LNCAP (cell line): ENCODE data around the gene ASCC1.

Experiments
- TF ChIP-seq, protein P1 (sequence below): fragments of 450-650 bp; IDR thresholded peaks from 2 replicates; pipeline ENCODE4 v1.5.1; 2017; ENCODE audit warnings: mild to moderate bottlenecking

Gene ASCC1

DNA sequence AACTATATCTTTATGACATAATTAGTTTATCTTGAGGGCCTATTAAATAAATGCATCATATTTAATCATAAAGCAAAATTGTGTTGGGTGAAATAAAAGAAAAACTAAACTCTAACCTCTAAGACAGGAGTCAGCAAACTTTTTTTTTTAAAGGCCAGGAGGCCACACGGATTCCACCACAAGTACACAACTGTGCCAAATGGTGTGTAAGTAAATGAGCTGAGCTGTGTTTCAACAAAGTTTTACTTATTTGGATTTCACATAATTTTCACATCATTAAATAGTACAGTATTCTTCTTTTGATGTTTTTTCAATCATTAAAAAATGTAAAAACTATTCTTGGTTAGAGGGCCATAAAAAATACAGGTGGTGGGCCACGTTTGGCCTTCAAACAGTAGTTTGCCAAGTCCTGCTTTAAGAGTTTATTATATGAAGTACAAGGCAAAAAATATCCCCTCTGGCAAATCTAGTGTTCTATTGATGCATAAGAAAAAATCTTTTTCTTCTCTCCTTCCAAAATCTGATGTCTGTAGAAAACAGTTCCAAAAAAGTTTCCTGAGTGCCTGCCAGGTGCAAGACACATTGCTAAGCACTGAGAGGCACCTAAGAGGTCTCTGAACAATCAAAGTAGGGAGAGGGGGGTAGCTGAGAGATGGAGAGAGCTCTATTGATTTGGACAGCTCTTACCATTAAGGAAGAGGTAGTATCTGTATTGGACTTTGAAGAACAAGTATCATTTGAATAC, 101.2 kb downstream of the ASCC1 start:
- TF ChIP-seq, protein P1, sequence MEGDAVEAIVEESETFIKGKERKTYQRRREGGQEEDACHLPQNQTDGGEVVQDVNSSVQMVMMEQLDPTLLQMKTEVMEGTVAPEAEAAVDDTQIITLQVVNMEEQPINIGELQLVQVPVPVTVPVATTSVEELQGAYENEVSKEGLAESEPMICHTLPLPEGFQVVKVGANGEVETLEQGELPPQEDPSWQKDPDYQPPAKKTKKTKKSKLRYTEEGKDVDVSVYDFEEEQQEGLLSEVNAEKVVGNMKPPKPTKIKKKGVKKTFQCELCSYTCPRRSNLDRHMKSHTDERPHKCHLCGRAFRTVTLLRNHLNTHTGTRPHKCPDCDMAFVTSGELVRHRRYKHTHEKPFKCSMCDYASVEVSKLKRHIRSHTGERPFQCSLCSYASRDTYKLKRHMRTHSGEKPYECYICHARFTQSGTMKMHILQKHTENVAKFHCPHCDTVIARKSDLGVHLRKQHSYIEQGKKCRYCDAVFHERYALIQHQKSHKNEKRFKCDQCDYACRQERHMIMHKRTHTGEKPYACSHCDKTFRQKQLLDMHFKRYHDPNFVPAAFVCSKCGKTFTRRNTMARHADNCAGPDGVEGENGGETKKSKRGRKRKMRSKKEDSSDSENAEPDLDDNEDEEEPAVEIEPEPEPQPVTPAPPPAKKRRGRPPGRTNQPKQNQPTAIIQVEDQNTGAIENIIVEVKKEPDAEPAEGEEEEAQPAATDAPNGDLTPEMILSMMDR: no peak

DNA sequence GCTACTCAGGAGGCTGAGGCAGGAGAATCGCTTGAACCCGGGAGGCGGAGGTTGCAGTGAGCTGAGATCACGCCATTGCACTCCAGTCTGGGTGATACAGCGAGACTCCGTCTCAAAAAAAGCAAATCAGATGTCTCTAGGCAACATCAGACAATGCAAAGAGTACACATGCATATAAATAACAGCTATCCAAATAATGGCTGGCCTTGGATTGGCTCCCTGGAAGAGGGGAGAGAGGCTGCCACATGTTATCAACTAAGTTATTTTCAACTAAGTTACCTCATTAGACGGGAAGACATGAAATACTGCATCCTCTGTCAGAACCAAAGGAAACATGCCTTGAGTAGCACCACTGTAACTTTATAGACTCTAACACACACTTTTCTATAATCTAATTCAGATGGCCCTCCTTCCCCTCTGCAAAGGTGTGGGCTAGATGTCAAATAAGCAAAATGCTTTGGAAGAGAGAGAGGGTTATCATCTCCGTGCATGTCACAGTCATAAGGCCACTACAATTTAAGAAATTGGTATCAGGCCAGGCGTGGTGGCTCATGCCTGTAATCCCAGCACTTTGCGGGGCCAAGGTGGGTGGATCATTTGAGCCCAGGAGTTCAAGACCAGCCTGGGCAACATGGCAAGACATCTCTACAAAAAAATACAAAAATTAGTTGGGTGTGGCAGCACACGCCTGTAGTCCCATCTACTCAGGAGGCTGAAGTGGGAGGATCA, 105.2 kb downstream of the ASCC1 start:
- TF ChIP-seq, protein P1: no peak

DNA sequence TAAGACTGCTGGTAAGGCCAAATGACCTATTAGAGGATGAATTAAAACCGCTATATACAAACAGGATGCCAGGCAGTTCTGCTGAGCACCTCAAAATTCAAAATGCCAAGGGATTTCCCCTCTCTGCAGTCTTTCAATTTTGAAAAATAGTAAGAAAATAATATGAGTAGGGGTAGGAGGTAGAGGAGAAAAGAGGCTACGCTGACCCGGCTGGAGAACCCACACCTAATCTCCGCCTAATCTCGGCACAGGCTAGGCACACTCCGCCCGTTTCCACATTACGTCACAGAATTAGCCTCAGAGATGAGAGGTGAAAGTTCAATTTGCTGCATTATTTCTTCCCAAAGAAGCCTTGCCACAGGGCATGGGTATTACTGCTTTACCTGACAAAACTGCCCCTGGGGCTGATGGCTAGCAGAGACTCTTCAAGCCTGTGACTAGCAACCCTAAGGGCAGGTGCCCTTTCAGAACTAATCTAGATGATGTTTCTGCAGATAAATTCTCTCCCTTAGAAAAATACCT, 106.4 kb downstream of the ASCC1 start:
- TF ChIP-seq, protein P1: no peak

DNA sequence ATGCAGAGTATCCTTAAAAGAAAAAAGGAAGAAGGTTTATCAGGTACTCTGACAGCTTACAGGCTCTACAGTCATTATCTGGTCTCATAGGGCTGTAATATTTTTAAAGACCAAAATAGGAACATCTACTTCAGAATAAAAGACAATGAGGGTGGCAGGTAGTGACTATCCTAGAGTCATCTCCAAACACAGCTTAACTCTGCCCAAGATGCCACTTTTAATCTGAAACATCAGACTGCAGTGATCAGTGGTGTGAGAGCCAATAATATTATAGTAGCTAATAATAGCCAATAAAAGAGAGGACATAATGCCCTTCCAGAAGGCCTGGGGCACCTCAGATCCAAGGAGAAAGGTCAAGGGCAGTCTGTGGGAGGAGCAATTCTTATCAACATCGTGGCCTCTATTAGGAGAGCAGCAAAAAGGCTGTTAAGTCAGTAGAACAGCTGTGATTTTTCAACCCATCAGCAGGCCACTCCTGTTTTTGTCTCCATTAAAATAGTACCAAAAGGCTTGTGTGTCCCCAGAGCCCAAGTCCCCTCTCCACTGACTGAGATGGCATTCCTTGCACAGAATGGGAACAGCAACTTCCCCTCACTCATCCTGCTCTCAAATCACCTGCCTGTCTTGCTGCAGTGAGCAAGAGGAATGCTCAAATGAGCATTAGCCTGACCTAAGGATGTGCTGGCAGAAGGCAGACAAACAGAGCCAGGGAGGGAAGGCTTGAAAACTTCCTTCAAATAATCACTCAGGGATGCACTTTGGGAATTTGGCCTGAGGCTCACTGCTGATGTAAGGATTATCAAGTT, 107.0 kb downstream of the ASCC1 start:
- TF ChIP-seq, protein P1: no peak

DNA sequence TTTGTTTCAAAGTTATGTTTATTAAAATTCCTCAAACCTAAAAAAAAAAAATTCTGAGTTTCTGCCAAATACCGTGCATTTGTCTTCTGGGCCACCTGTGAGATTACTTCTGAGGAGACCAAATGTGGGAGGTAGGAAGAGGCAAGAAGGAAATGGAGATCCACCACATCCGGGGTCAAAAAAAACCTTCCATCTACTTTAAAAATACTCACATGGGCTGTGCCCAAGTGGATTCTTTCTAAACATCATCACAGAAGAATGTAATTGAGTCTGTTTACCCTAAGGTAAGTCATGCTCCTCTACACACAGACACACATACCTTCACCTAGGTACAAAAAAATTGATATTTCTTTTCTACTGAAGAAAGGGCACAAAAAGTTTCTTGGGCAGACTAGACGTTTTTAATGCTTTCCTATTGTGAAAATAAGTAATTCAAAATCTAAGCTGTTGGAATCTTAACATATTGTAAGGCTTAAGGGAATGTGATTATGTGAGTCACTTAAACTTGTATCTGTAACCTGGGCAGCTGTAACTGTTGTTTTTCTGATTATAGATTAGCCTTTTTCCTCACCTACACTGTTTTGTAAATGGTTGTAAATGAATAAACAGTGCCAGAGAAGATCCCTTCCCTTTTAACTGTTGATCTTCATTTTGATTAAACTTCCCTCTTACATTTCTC, 108.6 kb downstream of the ASCC1 start:
- TF ChIP-seq, protein P1: no peak

DNA sequence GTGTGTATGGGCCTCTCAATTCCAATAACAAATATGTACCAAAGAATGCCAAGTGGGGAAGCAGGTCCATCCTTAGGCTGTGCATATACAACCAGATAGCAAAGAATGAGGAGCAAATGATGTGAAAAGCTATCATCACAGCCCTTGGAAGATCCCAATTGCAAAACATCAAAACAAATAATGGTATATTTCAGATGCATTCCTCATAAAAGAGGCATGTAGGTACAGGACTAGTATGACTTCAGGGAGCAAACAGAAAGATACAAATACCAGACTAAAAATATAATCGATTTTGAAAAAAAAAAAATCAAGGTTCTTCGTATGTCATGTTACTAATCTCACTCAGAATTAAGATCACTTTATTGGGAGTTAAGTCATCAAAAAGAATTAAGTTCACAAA, 109.2 kb downstream of the ASCC1 start:
- TF ChIP-seq, protein P1: no peak
